ENCODE data around the gene KCNN1.

Gene KCNN1

DNA sequence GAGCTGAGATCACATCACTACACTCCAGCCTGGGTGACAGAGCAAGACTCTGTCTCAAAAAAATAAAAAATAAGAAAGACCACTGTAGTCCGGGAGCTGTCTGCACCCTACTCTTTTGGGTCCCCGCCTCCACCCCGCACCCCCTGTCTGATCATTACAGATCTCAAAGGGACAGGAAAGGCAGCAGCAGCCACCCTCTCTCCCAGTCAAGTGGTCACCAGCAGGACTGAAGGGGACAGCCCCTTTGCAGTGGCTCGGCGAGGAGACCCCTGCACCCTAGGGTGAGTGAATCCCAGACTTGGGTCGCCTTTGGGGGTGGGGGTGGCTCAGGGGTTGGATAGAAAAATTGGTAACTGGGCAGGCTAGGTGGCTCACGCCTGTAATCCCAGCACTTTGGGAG, 12.5 kb upstream of the KCNN1 start:
- Histone ChIP-seq H3K9me3 (no peaks in the 10 kb centered on the region), H3K4me1 (peaks cover 14% of the 10 kb centered on the region), H3K27me3 (peaks cover 44% of the 10 kb centered on the region), H3K4me3 (ENCODE audit: low read depth, low read length) (no peak overlapping the region), H3K36me3 (no peaks in the 10 kb centered on the region)
- DNase-seq = no peak
- TF ChIP-seq, protein P1, sequence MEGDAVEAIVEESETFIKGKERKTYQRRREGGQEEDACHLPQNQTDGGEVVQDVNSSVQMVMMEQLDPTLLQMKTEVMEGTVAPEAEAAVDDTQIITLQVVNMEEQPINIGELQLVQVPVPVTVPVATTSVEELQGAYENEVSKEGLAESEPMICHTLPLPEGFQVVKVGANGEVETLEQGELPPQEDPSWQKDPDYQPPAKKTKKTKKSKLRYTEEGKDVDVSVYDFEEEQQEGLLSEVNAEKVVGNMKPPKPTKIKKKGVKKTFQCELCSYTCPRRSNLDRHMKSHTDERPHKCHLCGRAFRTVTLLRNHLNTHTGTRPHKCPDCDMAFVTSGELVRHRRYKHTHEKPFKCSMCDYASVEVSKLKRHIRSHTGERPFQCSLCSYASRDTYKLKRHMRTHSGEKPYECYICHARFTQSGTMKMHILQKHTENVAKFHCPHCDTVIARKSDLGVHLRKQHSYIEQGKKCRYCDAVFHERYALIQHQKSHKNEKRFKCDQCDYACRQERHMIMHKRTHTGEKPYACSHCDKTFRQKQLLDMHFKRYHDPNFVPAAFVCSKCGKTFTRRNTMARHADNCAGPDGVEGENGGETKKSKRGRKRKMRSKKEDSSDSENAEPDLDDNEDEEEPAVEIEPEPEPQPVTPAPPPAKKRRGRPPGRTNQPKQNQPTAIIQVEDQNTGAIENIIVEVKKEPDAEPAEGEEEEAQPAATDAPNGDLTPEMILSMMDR (IDR thresholded peaks at IDR 0.05; ENCODE audit: low read depth, low read length) = no peak

DNA sequence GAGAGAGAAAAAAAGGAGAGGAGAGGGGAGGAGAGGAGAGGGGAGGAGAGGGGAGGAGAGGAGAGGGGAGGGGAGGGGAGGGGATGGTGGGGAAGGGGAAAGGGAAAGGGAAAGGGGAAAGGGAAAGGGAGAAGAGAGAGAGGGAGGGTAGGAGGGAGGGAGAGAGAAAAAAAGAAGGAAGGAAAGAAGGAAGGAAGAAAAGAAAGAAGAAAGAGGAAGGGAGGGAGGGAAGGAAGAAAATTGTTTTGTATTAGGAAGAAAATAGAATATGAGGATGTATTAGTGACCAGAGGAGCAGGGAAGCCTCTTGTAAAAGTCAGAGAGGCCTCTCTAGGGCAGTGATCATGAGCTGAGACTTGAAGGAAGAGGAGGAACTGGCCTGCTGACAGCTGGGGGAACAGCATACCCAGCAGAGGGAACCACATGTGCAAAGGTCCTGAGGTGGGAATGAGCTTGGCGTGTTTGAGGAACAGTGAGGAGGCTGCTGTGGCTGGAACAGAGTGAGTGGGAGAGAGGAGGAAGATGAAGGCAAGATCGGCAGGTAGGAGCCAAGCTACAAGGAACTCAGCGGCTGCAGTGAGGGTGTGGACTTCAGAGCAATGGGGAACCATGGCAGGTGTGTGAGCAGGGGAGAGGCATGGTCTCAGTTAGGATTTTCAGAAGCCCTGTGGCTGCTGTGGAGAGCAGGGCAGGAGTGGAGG, 9.6 kb upstream of the KCNN1 start:
- Histone ChIP-seq H3K4me3 (ENCODE audit: low read depth, low read length) (no peak overlapping the region), H3K27me3 (peaks cover 19% of the 10 kb centered on the region), H3K4me1 (no peaks in the 10 kb centered on the region), H3K9me3 (no peaks in the 10 kb centered on the region), H3K36me3 (no peaks in the 10 kb centered on the region)
- no peak for DNase-seq
- TF ChIP-seq, protein P1 (IDR thresholded peaks at IDR 0.05; ENCODE audit: low read depth, low read length) = no peak

DNA sequence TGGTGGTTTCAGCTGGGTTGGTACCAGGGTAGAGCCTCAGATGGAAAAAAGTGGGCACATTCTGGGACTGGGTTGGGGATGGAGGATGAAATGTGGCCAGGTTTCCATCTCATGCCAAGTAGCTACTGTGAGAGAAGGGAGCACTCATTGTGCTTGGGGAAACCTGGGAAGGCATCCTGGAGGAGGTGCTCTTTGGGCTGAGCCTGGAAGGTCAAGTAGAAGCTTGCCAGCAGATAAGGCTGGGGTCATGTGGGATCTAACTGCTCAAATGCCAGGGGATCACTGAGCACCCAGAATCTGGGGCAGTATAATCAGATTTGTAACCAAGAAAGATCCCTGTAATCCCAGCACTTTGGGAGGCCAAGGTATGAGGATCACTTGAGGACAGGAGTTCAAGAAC, 9.0 kb upstream of the KCNN1 start:
- H3K27me3 ChIP-seq = peaks cover 13% of the 10 kb centered on the region
- H3K9me3 ChIP-seq = no peaks in the 10 kb centered on the region
- H3K36me3 ChIP-seq = no peaks in the 10 kb centered on the region
- DNase-seq = no peak
- TF ChIP-seq, protein P1 (IDR thresholded peaks at IDR 0.05; ENCODE audit: low read depth, low read length) = no peak
- no peak overlapping the region for H3K4me3 ChIP-seq (ENCODE audit: low read depth, low read length)
- H3K4me1 ChIP-seq = no peaks in the 10 kb centered on the region

DNA sequence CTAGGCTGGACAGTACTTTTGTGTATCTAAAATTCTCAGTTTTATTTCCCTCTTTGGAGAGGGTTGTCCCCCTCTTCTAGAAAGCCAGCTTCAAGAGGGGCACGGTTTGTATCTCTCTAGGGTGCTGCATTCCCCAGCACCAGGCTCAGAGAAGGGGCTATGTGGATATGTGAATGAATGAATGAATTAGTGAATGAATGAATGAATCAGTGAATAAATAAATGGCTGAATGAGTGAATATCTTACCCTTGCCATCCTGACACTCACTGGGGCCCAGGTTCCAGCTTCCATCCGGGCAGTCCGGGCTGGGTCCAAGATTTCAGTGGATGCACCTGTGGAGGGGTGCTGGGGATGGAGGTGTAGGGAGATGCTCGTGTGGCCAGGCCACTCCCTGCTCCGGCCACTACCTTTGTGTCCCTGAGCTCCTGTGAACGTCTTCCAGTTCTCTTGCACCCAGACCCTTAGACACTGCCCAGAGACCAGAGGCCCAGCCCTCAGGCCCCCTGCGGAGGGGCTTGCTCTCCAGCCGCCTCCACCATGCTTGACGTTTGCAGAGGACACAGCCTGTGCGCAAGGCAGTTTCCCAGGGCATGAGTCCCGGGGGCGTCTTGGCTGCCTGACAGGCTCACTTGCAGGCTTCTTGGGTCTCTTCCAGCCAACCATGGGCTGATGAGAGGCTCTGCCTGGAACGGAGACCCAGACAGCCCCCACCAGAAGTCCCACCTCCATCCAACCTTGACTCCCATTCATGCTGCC, 2.8 kb upstream of the KCNN1 start:
- TF ChIP-seq, protein P1 (IDR thresholded peaks at IDR 0.05; ENCODE audit: low read depth, low read length) = no peak
- Histone ChIP-seq H3K4me3 (ENCODE audit: low read depth, low read length) (no peak overlapping the region), H3K36me3 (no peaks in the 10 kb centered on the region), H3K9me3 (no peaks in the 10 kb centered on the region), H3K27me3 (no peaks in the 10 kb centered on the region; the same call in 1 of the 2 replicates), H3K4me1 (no peaks in the 10 kb centered on the region)
- no peak for DNase-seq

DNA sequence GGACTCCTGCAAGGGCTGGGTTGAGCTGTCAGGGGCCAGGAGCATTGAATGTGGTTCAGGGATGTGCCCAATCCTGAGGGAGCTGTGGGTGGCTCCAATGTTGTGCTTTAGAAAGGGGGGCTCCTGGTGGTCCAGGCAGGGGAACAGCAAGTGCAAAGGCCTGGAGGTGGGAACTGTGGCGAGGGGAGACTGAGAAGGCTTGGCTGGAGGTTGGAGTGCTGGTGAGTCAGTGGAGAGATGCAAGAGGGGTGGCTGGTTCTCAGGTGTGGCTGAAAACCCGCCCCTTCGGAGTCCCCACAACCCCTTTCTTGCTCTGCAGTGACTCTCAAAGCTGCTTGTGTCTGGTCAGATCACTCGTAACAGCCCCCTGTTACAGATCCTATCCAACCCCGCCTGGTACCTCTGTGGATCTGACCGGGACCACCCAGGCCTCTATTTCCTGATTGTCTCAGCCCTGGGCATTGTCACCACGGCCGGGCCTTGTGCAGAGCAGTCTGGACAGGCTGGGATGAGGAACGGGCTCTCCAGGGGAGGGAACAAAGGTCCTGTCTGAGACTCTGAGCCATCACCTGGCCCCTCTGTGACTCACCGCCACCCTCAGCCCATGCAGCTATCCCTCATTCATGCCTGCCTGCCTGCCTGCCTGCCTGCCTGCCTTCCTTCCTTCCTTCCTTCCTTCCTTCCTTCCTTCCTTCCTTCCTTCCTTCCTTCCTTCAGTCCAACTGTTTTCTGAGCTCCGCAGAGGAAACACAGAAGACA, 1.4 kb upstream of the KCNN1 start:
- Histone ChIP-seq H3K4me3 (ENCODE audit: low read depth, low read length) (no peak overlapping the region), H3K36me3 (no peaks in the 10 kb centered on the region), H3K27me3 (no peaks in the 10 kb centered on the region; the same call in 1 of the 2 replicates), H3K4me1 (no peaks in the 10 kb centered on the region), H3K9me3 (no peaks in the 10 kb centered on the region)
- no peak for DNase-seq
- TF ChIP-seq, protein P1 (IDR thresholded peaks at IDR 0.05; ENCODE audit: low read depth, low read length) = no peak

Measured in BE2C (cell line).